GM12892 (cell line): ENCODE data around the gene ABCG8.
"Not testable (repeated sequence)": the region's sequence is repeated elsewhere in the genome, so short reads cannot be mapped to it uniquely, and the experiment has no call there.

Experiments used
- DNase-seq: peaks from one replicate; pipeline ENCODE4 v3.0.0; 2011; ENCODE audit not compliant: insufficient read length
- FAIRE-seq: peaks from 2 replicates; lab custom pipeline; 2011; peaks lifted over from hg19 to GRCh38; lab: Jason Lieb, UNC
- POLR2A ChIP-seq: IDR thresholded peaks from 2 replicates; pipeline ENCODE4 v1.6.1; 2011; ENCODE audit warnings: low read depth, low read length, control low read depth
- POLR2AphosphoS5 ChIP-seq: IDR thresholded peaks from 2 replicates; pipeline ENCODE4 v1.6.1; 2011; ENCODE audit warnings: low read depth, low read length, control low read depth
- TAF1 ChIP-seq: IDR thresholded peaks from 2 replicates; pipeline ENCODE4 v1.6.1; 2011; ENCODE audit warnings: low read depth, mild to moderate bottlenecking, control low read depth, low read length, borderline replicate concordance

The ABCG8 gene

GRCh38 chr2:43899589-43899988, 60.8 kb downstream of the ABCG8 start:
- DNase-seq (no peak), FAIRE-seq (no peak)
- TF ChIP-seq TAF1: no peak
- no peak for TF ChIP-seq POLR2AphosphoS5
- TF ChIP-seq POLR2A: no peak

GRCh38 chr2:43905371-43905803, 66.6 kb downstream of the ABCG8 start:
- DNase-seq (no peak), FAIRE-seq (no peak)
- TF ChIP-seq TAF1 (no peak), POLR2AphosphoS5 (no peak), POLR2A (no peak)

- DNase-seq (no peak), FAIRE-seq (no peak)
- TF ChIP-seq POLR2A (no peak), POLR2AphosphoS5 (no peak), TAF1 (no peak)
Measured at GRCh38 chr2:43905871-43906270, 67.1 kb downstream of the ABCG8 start.

GRCh38 chr2:43906448-43907109, 67.8 kb downstream of the ABCG8 start:
- TF ChIP-seq POLR2AphosphoS5 (no peak), POLR2A (no peak), TAF1 (no peak)
- FAIRE-seq (no peak), DNase-seq (no peak)

GRCh38 chr2:43911136-43911790, 72.5 kb downstream of the ABCG8 start:
- not testable (repeated sequence) for FAIRE-seq, DNase-seq

- no peak for FAIRE-seq
- TF ChIP-seq TAF1 (no peak), POLR2AphosphoS5 (no peak), POLR2A (no peak)
- DNase-seq: no peak
Measured at GRCh38 chr2:43924463-43924862, 85.7 kb downstream of the ABCG8 start.

GRCh38 chr2:43925431-43925830, 86.7 kb downstream of the ABCG8 start:
- TF ChIP-seq POLR2A (no peak), POLR2AphosphoS5 (no peak)
- DNase-seq: no peak
- FAIRE-seq: no peak

- no peak for FAIRE-seq
- no peak for TF ChIP-seq POLR2A
- no peak for TF ChIP-seq TAF1
- TF ChIP-seq POLR2AphosphoS5: no peak
Measured at GRCh38 chr2:43927442-43927841, 88.7 kb downstream of the ABCG8 start.

GRCh38 chr2:43931293-43931692, 92.5 kb downstream of the ABCG8 start:
- no peak for FAIRE-seq
- TF ChIP-seq TAF1 (no peak), POLR2AphosphoS5 (no peak), POLR2A (no peak)
- DNase-seq: no peak

More at GRCh38 chr2:43927442-43927841, 88.7 kb downstream of the ABCG8 start:
- no peak for DNase-seq
